Cardiac muscle cell (in vitro differentiated cells and primary cell): ENCODE data around the gene LIMK2. TPM values are rescaled to one million over a fixed set of nuclear protein-coding genes. Genes with fewer than 3 reads are reported as not detected.

ENCODE experiments used
- DNase-seq, 2 donors: peaks; one replicate each; pipeline versions ENCODE4 v3.0.0 to v3.0.0-alpha.2; 2010 to 2017; ENCODE audit warnings: low read depth in 1 of 2, low spot score in 1 of 2
- H3K27ac ChIP-seq: fragments of 200-600 bp; sonication (generic); 2 replicates; pipeline ENCODE4 v1.5.1; 2016
- H3K27me3 ChIP-seq: fragments of 200-600 bp; sonication (generic); 2 replicates; pipeline ENCODE4 v1.6.0; 2016; ENCODE audit warnings: control low read depth
- H3K36me3 ChIP-seq: fragments of 200-600 bp; sonication (generic); 2 replicates; pipeline ENCODE4 v1.5.1; 2016; ENCODE audit warnings: control low read depth
- H3K4me1 ChIP-seq: fragments of 200-600 bp; sonication (generic); 2 replicates; pipeline ENCODE4 v1.8.1; 2017; ENCODE audit warnings: low read depth, mild to moderate bottlenecking, mixed run types
- H3K4me3 ChIP-seq: fragments of 200-600 bp; sonication (generic); 2 replicates; pipeline ENCODE4 v1.5.1; 2016; ENCODE audit warnings: mild to moderate bottlenecking
- H3K9me3 ChIP-seq: fragments of 200-600 bp; sonication (generic); 2 replicates; pipeline ENCODE4 v1.5.1; 2017; ENCODE audit warnings: low read depth, mild to moderate bottlenecking, control low read depth
- CTCF ChIP-seq: IDR thresholded peaks from 2 replicates; pipeline ENCODE4 v1.5.1; 2012; ENCODE audit warnings: low read depth, mild to moderate bottlenecking, low read length
- polyA plus RNA-seq: library from polyadenylated mRNA; unstranded; fragments of >200 nt; fragmentation: Nextera tagmentation; extraction: Ambion mirVana; gene quantifications from 2 replicates; pipeline ENCODE4 v1.2.1, GENCODE V29; 2016
- total RNA-seq: library from RNA; depleted of rRNA; stranded (reverse); fragments of >200 nt; gene quantifications from 2 replicates; pipeline ENCODE4 v1.2.3, GENCODE V29; 2016

LIMK2 gene
- total and polyA plus RNA-seq, 2 experiments from 2014 or later, result 31.4 to 32.8 TPM

DNA sequence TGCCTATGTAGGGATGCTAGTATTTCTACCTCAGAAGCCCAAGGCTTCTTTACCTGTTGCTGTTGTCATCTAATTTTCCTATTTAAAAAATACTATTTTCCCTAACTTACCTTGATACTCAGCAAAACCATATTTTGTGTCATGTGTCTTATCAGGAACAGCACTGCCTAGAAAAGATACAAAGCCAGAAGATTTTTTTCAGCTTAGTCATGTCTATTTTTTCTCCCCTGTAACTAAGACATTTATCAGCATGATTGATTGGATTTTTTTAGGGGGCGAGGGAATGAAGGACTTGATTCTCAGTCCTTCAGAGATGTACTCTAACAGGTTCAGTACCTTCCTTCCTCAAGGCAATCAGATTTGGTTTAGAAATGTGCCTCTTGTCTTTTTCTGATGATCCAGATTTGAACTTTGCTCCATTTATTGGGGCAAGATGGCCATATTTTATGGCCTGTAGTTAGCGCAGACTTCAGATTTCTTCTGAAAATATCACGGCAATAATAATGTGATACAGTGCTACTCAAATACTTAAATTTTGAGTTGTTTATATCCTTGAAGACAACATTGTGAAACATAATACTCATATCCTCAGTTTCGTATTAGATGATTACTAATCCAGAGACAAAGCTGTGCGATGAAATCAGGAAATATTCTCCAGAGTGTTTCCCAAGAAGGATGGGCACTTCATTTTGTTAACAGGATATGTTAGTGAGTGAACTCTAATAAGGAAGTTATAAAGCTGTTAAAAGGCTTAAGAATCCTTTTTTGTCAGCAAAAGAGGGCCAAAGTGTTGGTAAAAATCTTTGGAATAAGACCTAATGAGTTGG lies 83.9 kb downstream of the LIMK2 start:
- peaks cover 13% of the 10 kb centered on the region for H3K4me1 ChIP-seq
- H3K27me3 ChIP-seq, result no peaks in the 10 kb centered on the region
- H3K27ac ChIP-seq, result peak overlapping the region; percentile 20
- no peaks in the 10 kb centered on the region for H3K9me3 ChIP-seq
- peak in 1 of 2 donors; percentile 58 for DNase-seq
- TF ChIP-seq CTCF, result no peak
- H3K4me3 ChIP-seq, result no peak overlapping the region
- H3K36me3 ChIP-seq, result no peaks in the 10 kb centered on the region

GRCh38 chr22:31300896-31301295 lies 88.8 kb downstream of the LIMK2 start:
- TF ChIP-seq CTCF, result no peak
- no peak for DNase-seq
- Histone ChIP-seq H3K4me3 (no peak overlapping the region), H3K4me1 (peaks cover under 1% of the 10 kb centered on the region), H3K9me3 (no peaks in the 10 kb centered on the region), H3K27me3 (no peaks in the 10 kb centered on the region), H3K36me3 (no peaks in the 10 kb centered on the region), H3K27ac (no peak overlapping the region)

DNA sequence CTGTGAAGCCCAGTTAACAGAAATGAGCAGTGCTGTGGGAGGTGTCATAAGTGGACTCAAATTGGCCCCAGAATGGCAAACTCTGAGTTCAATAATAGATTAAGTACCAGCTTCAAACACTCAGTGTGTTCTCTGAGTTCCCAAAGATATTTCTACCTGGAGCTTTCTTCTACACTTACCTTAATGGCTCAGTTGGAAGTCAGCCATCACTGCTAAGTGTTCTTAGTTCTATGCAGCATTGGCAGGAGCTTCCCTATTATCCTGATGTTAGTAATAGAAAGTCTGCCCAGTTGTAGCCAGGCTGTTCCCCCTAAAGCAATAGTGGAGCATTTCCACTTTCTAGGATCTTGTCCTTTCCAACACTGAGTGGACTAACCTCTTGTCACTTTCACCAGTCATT lies 89.9 kb downstream of the LIMK2 start:
- no peak overlapping the region for H3K27ac ChIP-seq
- H3K9me3 ChIP-seq, result no peaks in the 10 kb centered on the region
- no peak overlapping the region for H3K4me3 ChIP-seq
- no peaks in the 10 kb centered on the region for H3K4me1 ChIP-seq
- TF ChIP-seq CTCF, result no peak
- no peaks in the 10 kb centered on the region for H3K36me3 ChIP-seq
- H3K27me3 ChIP-seq, result no peaks in the 10 kb centered on the region
- no peak for DNase-seq

GRCh38 chr22:31302537-31302936 lies 90.4 kb downstream of the LIMK2 start:
- no peak for TF ChIP-seq CTCF
- Histone ChIP-seq H3K9me3 (no peaks in the 10 kb centered on the region), H3K36me3 (no peaks in the 10 kb centered on the region), H3K27me3 (no peaks in the 10 kb centered on the region), H3K4me1 (no peaks in the 10 kb centered on the region), H3K4me3 (no peak overlapping the region), H3K27ac (no peak overlapping the region)
- DNase-seq, result no peak

DNA sequence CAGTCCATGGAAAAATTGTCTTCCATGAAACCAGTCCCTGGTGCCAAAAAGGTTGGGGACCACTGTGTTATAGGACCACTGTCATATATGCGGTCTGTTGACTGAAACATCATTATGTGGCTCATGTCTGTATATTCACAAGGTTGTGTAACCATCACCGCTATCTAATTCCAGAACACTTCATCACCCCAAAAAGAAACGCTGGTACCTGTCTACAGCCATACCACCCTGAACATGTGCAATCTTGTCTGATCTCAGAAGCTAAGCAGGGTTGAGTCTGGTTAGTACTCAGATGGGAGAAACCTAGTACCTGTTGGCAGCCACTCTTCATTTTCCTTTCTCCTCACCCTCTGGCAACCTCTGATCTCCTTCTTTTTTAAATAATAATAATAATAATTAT lies 93.1 kb downstream of the LIMK2 start:
- Histone ChIP-seq H3K27ac (no peak overlapping the region), H3K9me3 (no peaks in the 10 kb centered on the region), H3K36me3 (no peaks in the 10 kb centered on the region), H3K27me3 (no peaks in the 10 kb centered on the region), H3K4me3 (no peak overlapping the region), H3K4me1 (no peaks in the 10 kb centered on the region)
- no peak for TF ChIP-seq CTCF
- no peak for DNase-seq
